CD4-positive, alpha-beta memory T cell (primary cell): ENCODE measurements around the gene CRELD2. TPM values are rescaled to one million over a fixed set of nuclear protein-coding genes. Genes with fewer than 3 reads are reported as not detected.

ENCODE experiments used
- CTCF ChIA-PET: fragments of 350-600 bp; sonication (Branson Sonifier 250); formaldehyde crosslinking; loops from one replicate; lab custom pipeline; 2021; ENCODE audit warnings: inconsistent platforms; ENCODE audit not compliant: partially characterized antibody; lab: Charles Lee
- POLR2A ChIA-PET: fragments of 350-600 bp; sonication (Branson Sonifier 250); formaldehyde crosslinking; loops from one replicate; lab custom pipeline; 2021; ENCODE audit not compliant: partially characterized antibody; lab: Charles Lee
- DNase-seq, 5 donors: peaks; one replicate each; pipeline versions ENCODE4 v3.0.0 to v3.0.0-alpha.2; 2020 to 2022; ENCODE audit warnings: mixed read lengths in 1 of 5
- H3K27ac ChIP-seq: one replicate; pipeline ENCODE4 v1.7.0; 2013; ENCODE audit warnings: low read depth, low read length
- H3K27me3 ChIP-seq: 2 replicates; pipeline ENCODE4 v1.7.0; 2013; ENCODE audit warnings: mild to moderate bottlenecking, low read length, moderate library complexity; ENCODE audit not compliant: insufficient read depth
- H3K36me3 ChIP-seq: 2 replicates; pipeline ENCODE4 v1.7.0; 2013; ENCODE audit warnings: mild to moderate bottlenecking, low read length, moderate library complexity; ENCODE audit not compliant: insufficient read depth
- H3K4me1 ChIP-seq: 2 replicates; pipeline ENCODE4 v1.7.0; 2013; ENCODE audit warnings: mild to moderate bottlenecking, low read length, moderate library complexity; ENCODE audit not compliant: insufficient read depth
- H3K4me3 ChIP-seq, 2 donors: one replicate each; pipeline ENCODE4 v1.7.0; 2013; ENCODE audit warnings: low read length in 2 of 2, mild to moderate bottlenecking in 1 of 2
- H3K9me3 ChIP-seq, 2 donors: one replicate each; pipeline ENCODE4 v1.7.0; 2013; ENCODE audit warnings: low read length in 2 of 2, control low read depth in 1 of 2; ENCODE audit not compliant: control insufficient read depth in 1 of 2
- H3K27ac Mint-ChIP-seq, 7 donors: one replicate each; pipeline ENCODE4 v1.8.0; 2020 to 2021; ENCODE audit warnings: mixed read lengths in 7 of 7, mild to moderate bottlenecking in 6 of 7, inconsistent platforms in 3 of 7, moderate library complexity in 3 of 7
- H3K27me3 Mint-ChIP-seq, 2 donors: one replicate each; pipeline ENCODE4 v1.8.0; 2020 to 2021; ENCODE audit warnings: mixed read lengths in 2 of 2
- H3K36me3 Mint-ChIP-seq, 2 donors: one replicate each; pipeline ENCODE4 v1.8.0; 2020 to 2021; ENCODE audit warnings: mixed read lengths in 2 of 2, inconsistent platforms in 1 of 2, mild to moderate bottlenecking in 1 of 2
- H3K4me1 Mint-ChIP-seq, 4 donors: one replicate each; pipeline ENCODE4 v1.8.0; 2020 to 2021; ENCODE audit warnings: mixed read lengths in 4 of 4, mild to moderate bottlenecking in 1 of 4
- H3K4me3 Mint-ChIP-seq, 8 donors: one replicate each; pipeline ENCODE4 v1.8.0; 2020 to 2021; ENCODE audit warnings: mixed read lengths in 8 of 8, mild to moderate bottlenecking in 7 of 8, moderate library complexity in 6 of 8, inconsistent platforms in 3 of 8
- H3K9me3 Mint-ChIP-seq, 8 donors: one replicate each; pipeline ENCODE4 v1.8.0; 2020 to 2021; ENCODE audit warnings: mixed read lengths in 8 of 8, mild to moderate bottlenecking in 5 of 8, inconsistent platforms in 3 of 8, moderate library complexity in 1 of 8
- intact Hi-C: fragments of 100-400 bp; cut with micrococcal nuclease; formaldehyde crosslinking; loops from one replicate; pipeline ENCODE4 v1.15.1; 2023
- polyA plus RNA-seq, 2 donors: library from polyadenylated mRNA; unstranded; fragments of 300-500 nt; fragmentation: Illumina TruSeq; gene quantifications; one replicate each; pipeline ENCODE4 v1.2.3, GENCODE V29; 2021
- total RNA-seq, 2 experiments: library from RNA; stranded (reverse); gene quantifications; one replicate each; pipeline ENCODE4 v1.2.3, GENCODE V29; 2021

CRELD2 gene
- total and polyA plus RNA-seq, 4 experiments from 2014 or later: 36.0 to 46.1 (median 38.2) TPM

- H3K27ac Mint-ChIP-seq: peak overlapping the region in 6 of 7 donors; percentile 63 to 98 (median 95)
- peaks cover 17 to 36% (median 19%) of the 10 kb centered on the region in 4 donors for H3K4me1 Mint-ChIP-seq
- peaks cover 40% of the 10 kb centered on the region for H3K4me1 ChIP-seq
- DNase-seq: peak in 2 of 5 donors; percentile 18 to 52
- no peaks in the 10 kb centered on the region for H3K36me3 ChIP-seq
- H3K27ac ChIP-seq: peak overlapping the region; percentile 56
- H3K9me3 Mint-ChIP-seq: peaks cover 0 to 4% (median 0%) of the 10 kb centered on the region in 8 donors
- H3K27me3 Mint-ChIP-seq: peaks cover 0 to 4% of the 10 kb centered on the region in 2 donors
- POLR2A ChIA-PET: interaction anchor here (0.6 to 4.9 kb wide), 8 partner anchors 10 to 46 kb away, joined by 3 to 90 read pairs (median 4); partner anchors contain the start of gene PIM3
- intact Hi-C loops: loop anchor here (2.0 kb wide), 1 partner anchor 35 kb away; no protein-coding TSS in a partner anchor
- H3K4me3 ChIP-seq: peak overlapping the region in 1 of 2 donors; percentile 49
- CTCF ChIA-PET: interaction anchor here (1.0 to 2.2 kb wide), 3 partner anchors 10 to 12 kb away, joined by 3 to 5 read pairs (median 3); partner anchors contain the start of gene PIM3
- H3K27me3 ChIP-seq: no peaks in the 10 kb centered on the region
- H3K36me3 Mint-ChIP-seq: peaks cover 0 to 5% of the 10 kb centered on the region in 2 donors
- H3K4me3 Mint-ChIP-seq: peak overlapping the region; percentile 77 to 83 (median 80)
- H3K9me3 ChIP-seq: no peaks in the 10 kb centered on the region
Measured at GRCh38 chr22:49971232-49972162, 53.1 kb downstream of the CRELD2 start.

GRCh38 chr22:49972163-49973017, 54.0 kb downstream of the CRELD2 start:
- no peak overlapping the region for H3K4me3 Mint-ChIP-seq
- H3K27ac ChIP-seq: no peak overlapping the region
- intact Hi-C loops: no loop called here
- DNase-seq: peak in 1 of 5 donors; percentile 45
- no peak overlapping the region for H3K27ac Mint-ChIP-seq
- H3K9me3 Mint-ChIP-seq: peaks cover 0 to 4% (median 0%) of the 10 kb centered on the region in 8 donors
- CTCF ChIA-PET: interaction anchor here (2.2 kb wide), 1 partner anchor 9 kb away, joined by 5 read pairs; no protein-coding TSS in a partner anchor
- peaks cover 0 to 4% of the 10 kb centered on the region in 2 donors for H3K27me3 Mint-ChIP-seq
- H3K4me1 ChIP-seq: peaks cover 35% of the 10 kb centered on the region
- H3K27me3 ChIP-seq: no peaks in the 10 kb centered on the region
- POLR2A ChIA-PET: interaction anchor here (0.6 to 4.9 kb wide), 3 partner anchors 11 to 45 kb away, joined by 3 to 90 read pairs (median 5); partner anchors contain the start of gene PIM3
- H3K9me3 ChIP-seq: no peaks in the 10 kb centered on the region
- peaks cover 0 to 5% of the 10 kb centered on the region in 2 donors for H3K36me3 Mint-ChIP-seq
- H3K4me3 ChIP-seq: no peak overlapping the region
- H3K36me3 ChIP-seq: no peaks in the 10 kb centered on the region
- H3K4me1 Mint-ChIP-seq: peaks cover 22 to 38% (median 23%) of the 10 kb centered on the region in 4 donors

GRCh38 chr22:49973018-49973961, 54.9 kb downstream of the CRELD2 start:
- Mint-ChIP-seq H3K4me3 (no peak overlapping the region), H3K9me3 (peaks cover 0 to 4% (median 0%) of the 10 kb centered on the region in 8 donors), H3K27ac (no peak overlapping the region), H3K4me1 (peaks cover 19 to 30% (median 23%) of the 10 kb centered on the region in 4 donors), H3K36me3 (peaks cover 0 to 5% of the 10 kb centered on the region in 2 donors), H3K27me3 (peaks cover 0 to 4% of the 10 kb centered on the region in 2 donors)
- ChIA-PET CTCF (no interaction called here), POLR2A (no interaction called here)
- H3K27ac ChIP-seq: no peak overlapping the region
- H3K36me3 ChIP-seq: no peaks in the 10 kb centered on the region
- H3K4me3 ChIP-seq: no peak overlapping the region
- no peak for DNase-seq
- no peaks in the 10 kb centered on the region for H3K9me3 ChIP-seq
- intact Hi-C loops: no loop called here
- H3K4me1 ChIP-seq: peaks cover 34% of the 10 kb centered on the region
- H3K27me3 ChIP-seq: no peaks in the 10 kb centered on the region

GRCh38 chr22:49975543-49976389, 57.3 kb downstream of the CRELD2 start:
- Mint-ChIP-seq H3K27ac (peak overlapping the region; percentile 69 to 97 (median 81)), H3K27me3 (peaks cover 2 to 3% of the 10 kb centered on the region in 2 donors), H3K4me3 (peak overlapping the region in 6 of 8 donors; percentile 3 to 81 (median 45)), H3K36me3 (peaks cover 1 to 4% of the 10 kb centered on the region in 2 donors), H3K9me3 (peaks cover 0 to 11% (median 9%) of the 10 kb centered on the region in 8 donors), H3K4me1 (peaks cover 15 to 23% (median 19%) of the 10 kb centered on the region in 4 donors)
- H3K27me3 ChIP-seq: no peaks in the 10 kb centered on the region
- peaks cover 20% of the 10 kb centered on the region for H3K4me1 ChIP-seq
- POLR2A ChIA-PET: interaction anchor here (1.4 kb wide), 1 partner anchor 13 kb away, joined by 4 read pairs; no protein-coding TSS in a partner anchor
- CTCF ChIA-PET: interaction anchor here (1.4 to 1.6 kb wide), 2 partner anchors 17 to 54 kb away, joined by 3 to 6 read pairs; no protein-coding TSS in a partner anchor
- no peaks in the 10 kb centered on the region for H3K36me3 ChIP-seq
- H3K4me3 ChIP-seq: no peak overlapping the region
- no peaks in the 10 kb centered on the region for H3K9me3 ChIP-seq
- peak overlapping the region; percentile 23 for H3K27ac ChIP-seq
- DNase-seq: peak in 2 of 5 donors; percentile 15 to 60
- intact Hi-C loops: no loop called here

GRCh38 chr22:49976439-49977175, 58.2 kb downstream of the CRELD2 start:
- POLR2A ChIA-PET: interaction anchor here (0.6 to 1.4 kb wide), 2 partner anchors 14 to 145 kb away, joined by 3 to 4 read pairs; no protein-coding TSS in a partner anchor
- Mint-ChIP-seq H3K4me1 (peaks cover 15 to 20% (median 16%) of the 10 kb centered on the region in 4 donors), H3K27me3 (peaks cover 2% of the 10 kb centered on the region in 2 donors), H3K27ac (peak overlapping the region; percentile 49 to 89 (median 85)), H3K4me3 (peak overlapping the region in 5 of 8 donors; percentile 33 to 60 (median 49)), H3K9me3 (peaks cover 0 to 12% (median 9%) of the 10 kb centered on the region in 8 donors), H3K36me3 (peaks cover 0 to 4% of the 10 kb centered on the region in 2 donors)
- peaks cover 17% of the 10 kb centered on the region for H3K4me1 ChIP-seq
- H3K4me3 ChIP-seq: no peak overlapping the region
- no peaks in the 10 kb centered on the region for H3K9me3 ChIP-seq
- H3K27ac ChIP-seq: peak overlapping the region; percentile 23
- intact Hi-C loops: no loop called here
- no peaks in the 10 kb centered on the region for H3K36me3 ChIP-seq
- CTCF ChIA-PET: interaction anchor here (1.3 to 1.6 kb wide), 3 partner anchors 14 to 53 kb away, joined by 3 to 6 read pairs (median 3); no protein-coding TSS in a partner anchor
- DNase-seq: peak in 3 of 5 donors; percentile 48 to 77 (median 49)
- no peaks in the 10 kb centered on the region for H3K27me3 ChIP-seq
